ENCODE results near the gene DMPK. TPM values are rescaled to one million over a fixed set of nuclear protein-coding genes. Genes with fewer than 3 reads are reported as not detected.

DMPK gene
- total and polyA plus RNA-seq, 9 of the 15 experiments (the other 6 are each of a cell fraction or from before 2014, with no cell fraction given): 0.24 to 31.3 (median 7.3) TPM

DNA sequence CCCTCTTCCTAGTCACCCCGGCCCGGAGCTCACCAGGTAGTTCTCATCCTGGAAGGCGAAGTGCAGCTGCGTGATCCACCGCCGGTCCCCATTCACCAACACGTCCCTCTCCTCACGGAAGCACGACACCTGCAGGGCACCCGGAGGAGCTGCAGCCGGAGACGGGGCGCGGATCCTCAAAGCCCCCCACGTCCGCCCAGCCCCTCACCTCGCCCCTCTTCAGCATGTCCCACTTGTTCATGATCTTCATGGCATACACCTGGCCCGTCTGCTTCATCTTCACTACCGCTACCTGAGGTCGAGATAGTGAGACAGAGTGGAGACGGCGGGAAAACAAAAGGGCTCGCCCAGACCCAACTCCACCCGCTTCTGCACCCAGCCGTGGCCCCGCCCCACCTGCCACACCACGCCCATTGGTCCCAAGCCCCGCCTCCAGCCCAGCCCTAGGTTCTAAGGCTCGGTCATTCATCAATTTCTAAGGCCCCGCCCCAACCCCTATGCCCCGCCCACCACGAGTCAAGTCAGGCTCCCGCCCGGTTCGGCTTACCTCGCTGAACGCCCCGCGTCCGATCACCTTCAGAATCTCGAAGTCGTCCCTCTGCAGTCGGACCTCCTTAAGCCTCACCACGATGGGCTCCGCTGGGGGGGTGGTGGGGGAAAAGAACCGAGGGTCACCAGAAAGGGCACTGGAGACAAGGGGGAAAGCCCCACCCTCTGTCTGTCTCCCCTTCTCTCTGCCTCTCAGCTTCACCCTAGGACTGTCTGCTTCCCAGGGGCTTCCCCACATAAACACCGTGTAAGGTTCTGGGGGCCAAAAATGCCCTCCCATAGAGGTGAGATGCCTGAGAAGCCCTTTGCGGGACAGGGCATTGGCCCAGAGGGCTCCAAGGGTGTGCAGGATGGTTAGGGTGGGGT lies 2.8 kb downstream of the DMPK start (continued):
- TF ChIP-seq, protein P1, sequence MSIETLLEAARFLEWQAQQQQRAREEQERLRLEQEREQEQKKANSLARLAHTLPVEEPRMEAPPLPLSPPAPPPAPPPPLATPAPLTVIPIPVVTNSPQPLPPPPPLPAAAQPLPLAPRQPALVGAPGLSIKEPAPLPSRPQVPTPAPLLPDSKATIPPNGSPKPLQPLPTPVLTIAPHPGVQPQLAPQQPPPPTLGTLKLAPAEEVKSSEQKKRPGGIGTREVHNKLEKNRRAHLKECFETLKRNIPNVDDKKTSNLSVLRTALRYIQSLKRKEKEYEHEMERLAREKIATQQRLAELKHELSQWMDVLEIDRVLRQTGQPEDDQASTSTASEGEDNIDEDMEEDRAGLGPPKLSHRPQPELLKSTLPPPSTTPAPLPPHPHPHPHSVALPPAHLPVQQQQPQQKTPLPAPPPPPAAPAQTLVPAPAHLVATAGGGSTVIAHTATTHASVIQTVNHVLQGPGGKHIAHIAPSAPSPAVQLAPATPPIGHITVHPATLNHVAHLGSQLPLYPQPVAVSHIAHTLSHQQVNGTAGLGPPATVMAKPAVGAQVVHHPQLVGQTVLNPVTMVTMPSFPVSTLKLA (conservative IDR thresholded peaks at IDR 0.05): peak; percentile 50 to 70
- TF ChIP-seq CHD1 (IDR thresholded peaks at IDR 0.05; ENCODE audit: low read length) (no peak), HDAC3 (IDR thresholded peaks at IDR 0.05; ENCODE audit: borderline replicate concordance, partially characterized antibody) (no peak), JUND (IDR thresholded peaks at IDR 0.05; ENCODE audit: borderline replicate concordance, low read depth, low read length) (peak; percentile 48; the same call in 1 of the 2 replicates), JUND (tag; IDR thresholded peaks at IDR 0.05; ENCODE audit: borderline replicate concordance, low read depth, low read length) (no peak), POLR2A (conservative IDR thresholded peaks at IDR 0.05) (0 out of 2 replicates have a peak, but pooled peaks have one; percentile 60), RFX1 (IDR thresholded peaks at IDR 0.05) (no peak), FOSL1 (tag; conservative IDR thresholded peaks at IDR 0.05) (no peak), NEUROD1 (IDR thresholded peaks at IDR 0.05; ENCODE audit: borderline replicate concordance, low read depth, low read length, partially characterized antibody) (no peak), ZC3H8 (IDR thresholded peaks at IDR 0.05) (no peak), HNRNPK (IDR thresholded peaks at IDR 0.05; ENCODE audit: low read depth, low read length, poor library complexity, severe bottlenecking) (no peak), NFIC (IDR thresholded peaks at IDR 0.05) (no peak), LCOR (CRISPR knock-in tag; IDR thresholded peaks at IDR 0.05) (no peak), PRMT5 (CRISPR knock-in tag; IDR thresholded peaks at IDR 0.05) (no peak), ZNF324 (CRISPR knock-in tag; IDR thresholded peaks at IDR 0.05) (no peak), POLR2B (IDR thresholded peaks at IDR 0.05; ENCODE audit: low read depth, partially characterized antibody) (peak; percentile 34), MAX (CRISPR knock-in tag; IDR thresholded peaks at IDR 0.05) (peak; percentile 12; the same call in 1 of the 2 replicates), NR3C1 (CRISPR knock-in tag; IDR thresholded peaks at IDR 0.05) (no peak), PHB (CRISPR knock-in tag; IDR thresholded peaks at IDR 0.05) (no peak), ZNF140 (CRISPR knock-in tag; IDR thresholded peaks at IDR 0.05) (no peak), KLF6 (CRISPR knock-in tag; IDR thresholded peaks at IDR 0.05; ENCODE audit: borderline replicate concordance) (no peak)
- TF ChIP-seq, protein P2, sequence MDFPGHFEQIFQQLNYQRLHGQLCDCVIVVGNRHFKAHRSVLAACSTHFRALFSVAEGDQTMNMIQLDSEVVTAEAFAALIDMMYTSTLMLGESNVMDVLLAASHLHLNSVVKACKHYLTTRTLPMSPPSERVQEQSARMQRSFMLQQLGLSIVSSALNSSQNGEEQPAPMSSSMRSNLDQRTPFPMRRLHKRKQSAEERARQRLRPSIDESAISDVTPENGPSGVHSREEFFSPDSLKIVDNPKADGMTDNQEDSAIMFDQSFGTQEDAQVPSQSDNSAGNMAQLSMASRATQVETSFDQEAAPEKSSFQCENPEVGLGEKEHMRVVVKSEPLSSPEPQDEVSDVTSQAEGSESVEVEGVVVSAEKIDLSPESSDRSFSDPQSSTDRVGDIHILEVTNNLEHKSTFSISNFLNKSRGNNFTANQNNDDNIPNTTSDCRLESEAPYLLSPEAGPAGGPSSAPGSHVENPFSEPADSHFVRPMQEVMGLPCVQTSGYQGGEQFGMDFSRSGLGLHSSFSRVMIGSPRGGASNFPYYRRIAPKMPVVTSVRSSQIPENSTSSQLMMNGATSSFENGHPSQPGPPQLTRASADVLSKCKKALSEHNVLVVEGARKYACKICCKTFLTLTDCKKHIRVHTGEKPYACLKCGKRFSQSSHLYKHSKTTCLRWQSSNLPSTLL (IDR thresholded peaks at IDR 0.05): no peak
- TF ChIP-seq, protein P3, sequence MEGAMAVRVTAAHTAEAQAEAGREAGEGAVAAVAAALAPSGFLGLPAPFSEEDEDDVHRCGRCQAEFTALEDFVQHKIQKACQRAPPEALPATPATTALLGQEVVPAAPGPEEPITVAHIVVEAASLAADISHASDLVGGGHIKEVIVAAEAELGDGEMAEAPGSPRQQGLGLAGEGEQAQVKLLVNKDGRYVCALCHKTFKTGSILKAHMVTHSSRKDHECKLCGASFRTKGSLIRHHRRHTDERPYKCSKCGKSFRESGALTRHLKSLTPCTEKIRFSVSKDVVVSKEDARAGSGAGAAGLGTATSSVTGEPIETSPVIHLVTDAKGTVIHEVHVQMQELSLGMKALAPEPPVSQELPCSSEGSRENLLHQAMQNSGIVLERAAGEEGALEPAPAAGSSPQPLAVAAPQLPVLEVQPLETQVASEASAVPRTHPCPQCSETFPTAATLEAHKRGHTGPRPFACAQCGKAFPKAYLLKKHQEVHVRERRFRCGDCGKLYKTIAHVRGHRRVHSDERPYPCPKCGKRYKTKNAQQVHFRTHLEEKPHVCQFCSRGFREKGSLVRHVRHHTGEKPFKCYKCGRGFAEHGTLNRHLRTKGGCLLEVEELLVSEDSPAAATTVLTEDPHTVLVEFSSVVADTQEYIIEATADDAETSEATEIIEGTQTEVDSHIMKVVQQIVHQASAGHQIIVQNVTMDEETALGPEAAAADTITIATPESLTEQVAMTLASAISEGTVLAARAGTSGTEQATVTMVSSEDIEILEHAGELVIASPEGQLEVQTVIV (CRISPR knock-in tag; IDR thresholded peaks at IDR 0.05; ENCODE audit: borderline replicate concordance): no peak

Measured in K562 (cell line).